H9 (cell line): ENCODE measurements around the gene CNGB1. TPM values are rescaled to one million over a fixed set of nuclear protein-coding genes. Genes with fewer than 3 reads are reported as not detected.

Experiments
- DNase-seq: peaks from one replicate; pipeline ENCODE4 v3.0.0-alpha.2; 2017
- H2AFZ ChIP-seq: one replicate; pipeline ENCODE4 v1.6.1; 2013; ENCODE audit warnings: mild to moderate bottlenecking, low read length, control low read depth, moderate library complexity
- H2AK5ac ChIP-seq: 2 replicates; pipeline ENCODE4 v1.6.1; 2013; ENCODE audit warnings: low read length, control low read depth, mixed read lengths; ENCODE audit not compliant: insufficient read length
- H2BK120ac ChIP-seq: one replicate; pipeline ENCODE4 v1.6.1; 2013; ENCODE audit warnings: low read depth, mild to moderate bottlenecking, low read length, control low read depth, inconsistent platforms; ENCODE audit not compliant: poor library complexity, severe bottlenecking
- H2BK12ac ChIP-seq: 2 replicates; pipeline ENCODE4 v1.6.1; 2013; ENCODE audit warnings: low read length, control low read depth, mixed read lengths, low read depth; ENCODE audit not compliant: insufficient read length
- H2BK15ac ChIP-seq: 2 replicates; pipeline ENCODE4 v1.6.1; 2013; ENCODE audit warnings: low read depth, low read length, control low read depth
- H2BK20ac ChIP-seq: one replicate; pipeline ENCODE4 v1.6.1; 2013; ENCODE audit warnings: low read depth, mild to moderate bottlenecking, low read length, control low read depth, inconsistent platforms; ENCODE audit not compliant: poor library complexity, severe bottlenecking
- H2BK5ac ChIP-seq: 2 replicates; pipeline ENCODE4 v1.6.1; 2013; ENCODE audit warnings: low read length, control low read depth, mixed read lengths; ENCODE audit not compliant: insufficient read length
- H3K14ac ChIP-seq: 2 replicates; pipeline ENCODE4 v1.6.1; 2013; ENCODE audit warnings: low read length, control low read depth; ENCODE audit not compliant: insufficient read depth
- H3K18ac ChIP-seq: 2 replicates; pipeline ENCODE4 v1.6.1; 2013; ENCODE audit warnings: low read depth, mild to moderate bottlenecking, mixed read lengths, low read length, control low read depth; ENCODE audit not compliant: insufficient read length
- H3K23ac ChIP-seq: 2 replicates; pipeline ENCODE4 v1.6.1; 2013; ENCODE audit warnings: low read length, control low read depth, mixed read lengths, low read depth; ENCODE audit not compliant: insufficient read length
- H3K23me2 ChIP-seq: 2 replicates; pipeline ENCODE4 v1.6.1; 2013; ENCODE audit warnings: low read depth, mild to moderate bottlenecking, mixed read lengths, low read length, control low read depth; ENCODE audit not compliant: insufficient read length, poor library complexity, severe bottlenecking
- H3K27ac ChIP-seq: 2 replicates; pipeline ENCODE4 v1.5.1; 2013; ENCODE audit warnings: low read length, control low read depth, mixed read lengths, low read depth; ENCODE audit not compliant: insufficient read length
- H3K27me3 ChIP-seq: 2 replicates; pipeline ENCODE4 v1.6.1; 2013; ENCODE audit warnings: low read length, control low read depth, inconsistent platforms; ENCODE audit not compliant: insufficient read depth
- H3K4ac ChIP-seq: 2 replicates; pipeline ENCODE4 v1.6.1; 2013; ENCODE audit warnings: low read depth, mild to moderate bottlenecking, control low read depth, inconsistent platforms, low read length, moderate library complexity
- H3K4me1 ChIP-seq: 2 replicates; pipeline ENCODE4 v1.6.1; 2013; ENCODE audit warnings: low read length, control low read depth, inconsistent platforms; ENCODE audit not compliant: insufficient read depth
- H3K4me2 ChIP-seq: 2 replicates; pipeline ENCODE4 v1.6.1; 2013; ENCODE audit warnings: low read length, control low read depth, mixed read lengths; ENCODE audit not compliant: insufficient read length, insufficient read depth
- H3K56ac ChIP-seq: 2 replicates; pipeline ENCODE4 v1.6.1; 2013; ENCODE audit warnings: low read depth, mild to moderate bottlenecking, mixed read lengths, low read length, control low read depth; ENCODE audit not compliant: insufficient read length
- H3K79me1 ChIP-seq: 2 replicates; pipeline ENCODE4 v1.6.1; 2013; ENCODE audit warnings: low read depth, mild to moderate bottlenecking, moderate library complexity, low read length, control low read depth, inconsistent platforms; ENCODE audit not compliant: insufficient read depth, poor library complexity, severe bottlenecking
- H3K79me2 ChIP-seq: 2 replicates; pipeline ENCODE4 v1.6.1; 2013; ENCODE audit warnings: low read length, control low read depth, inconsistent platforms; ENCODE audit not compliant: insufficient read depth
- H3K9ac ChIP-seq: 2 replicates; pipeline ENCODE4 v1.6.1; 2013; ENCODE audit warnings: low read length, control low read depth, mixed read lengths; ENCODE audit not compliant: insufficient read length; ENCODE audit errors: extremely low read depth
- H3K9me3 ChIP-seq: one replicate; pipeline ENCODE4 v1.6.1; 2013; ENCODE audit warnings: low read depth, low read length, inconsistent platforms; ENCODE audit not compliant: control insufficient read depth
- H3T11ph ChIP-seq: one replicate; pipeline ENCODE4 v1.6.1; 2013; ENCODE audit warnings: mild to moderate bottlenecking, low read length, control low read depth, inconsistent platforms
- H4K20me1 ChIP-seq: one replicate; pipeline ENCODE4 v1.6.1; 2013; ENCODE audit not compliant: control insufficient read depth, insufficient read length, insufficient read depth
- H4K5ac ChIP-seq: 2 replicates; pipeline ENCODE4 v1.6.1; 2013; ENCODE audit warnings: low read depth, mild to moderate bottlenecking, mixed read lengths, low read length, control low read depth; ENCODE audit not compliant: insufficient read length
- H4K8ac ChIP-seq: replicated peaks from 2 replicates; pipeline ENCODE4 v1.6.1; 2013; ENCODE audit warnings: low read length, control low read depth, mixed read lengths, low read depth; ENCODE audit not compliant: insufficient read length
- H4K91ac ChIP-seq: 2 replicates; pipeline ENCODE4 v1.6.1; 2013; ENCODE audit warnings: low read depth, mild to moderate bottlenecking, moderate library complexity, mixed read lengths, low read length, control low read depth; ENCODE audit not compliant: insufficient read length
- H3K27ac Mint-ChIP-seq, 3 experiments: 2 replicates in 2 of 3; 3 replicates in 1 of 3; pipeline ENCODE4 v1.8.0; 2020 to 2021; ENCODE audit warnings: mixed read lengths in 3 of 3, mild to moderate bottlenecking in 1 of 3, moderate library complexity in 1 of 3
- H3K27me3 Mint-ChIP-seq: 2 replicates; pipeline ENCODE4 v1.8.0; 2021; ENCODE audit warnings: low read depth, mild to moderate bottlenecking, moderate library complexity, mixed read lengths
- H3K36me3 Mint-ChIP-seq, 3 experiments: 2 replicates in 2 of 3; 3 replicates in 1 of 3; pipeline ENCODE4 v1.8.0; 2020 to 2021; ENCODE audit warnings: low read depth in 3 of 3, mixed read lengths in 3 of 3; ENCODE audit not compliant: insufficient read depth in 1 of 3
- H3K4me1 Mint-ChIP-seq, 2 experiments: 2 replicates each; pipeline ENCODE4 v1.8.0; 2020; ENCODE audit warnings: mixed read lengths in 2 of 2
- H3K4me3 Mint-ChIP-seq, 2 experiments: 2 replicates in 1 of 2; 3 replicates in 1 of 2; pipeline ENCODE4 v1.8.0; 2020 to 2021; ENCODE audit warnings: mild to moderate bottlenecking in 2 of 2, mixed read lengths in 2 of 2, moderate library complexity in 1 of 2
- H3K9me3 Mint-ChIP-seq, 2 experiments: 2 replicates in 1 of 2; 3 replicates in 1 of 2; pipeline ENCODE4 v1.8.0; 2020; ENCODE audit warnings: mild to moderate bottlenecking in 2 of 2, mixed read lengths in 2 of 2, moderate library complexity in 1 of 2
- CTCF ChIP-seq: fragments of 200-600 bp; sonication (generic); conservative IDR thresholded peaks from 3 replicates; pipeline ENCODE4 v1.8.0; 2021; ENCODE audit warnings: antibody characterized with exemption, mild to moderate bottlenecking
- WGBS: extraction: QIAGEN DNeasy Blood & Tissue Kit; methylation state at CpG from one replicate; pipeline ENCODE4 v1.1.7; 2013; ENCODE audit warnings: missing lambda C conversion rate, low lambda C conversion rate, mixed read lengths; ENCODE audit not compliant: insufficient read length; ENCODE audit errors: extremely low coverage; 5-methylcytosine and 5-hydroxymethylcytosine counted together
- total RNA-seq: library from RNA; stranded (reverse); gene quantifications from 2 replicates; pipeline ENCODE4 v1.2.1, GENCODE V29; 2021

CNGB1 gene
- total RNA-seq, 1 experiment from 2014 or later, result not detected

GRCh38 chr16:57893559-57894389 is 77.2 kb downstream of the CNGB1 start:
- no peak overlapping the region for H3K27ac ChIP-seq
- no peaks in the 10 kb centered on the region for H3K9me3 ChIP-seq
- H3K14ac ChIP-seq, result no peak overlapping the region
- no peaks in the 10 kb centered on the region for H4K20me1 ChIP-seq
- H3K27ac Mint-ChIP-seq, result peak overlapping the region in 1 of 3 experiments; percentile 79; a peak in 1 of 7 replicates
- no peak overlapping the region for H3K56ac ChIP-seq
- TF ChIP-seq CTCF, result no peak
- no peak overlapping the region for H3K4me2 ChIP-seq
- H3K4me1 Mint-ChIP-seq, result peaks cover 16 to 30% of the 10 kb centered on the region in 2 experiments
- peaks cover 4% of the 10 kb centered on the region for H3K27me3 Mint-ChIP-seq
- no peak overlapping the region for H2BK5ac ChIP-seq
- H3T11ph ChIP-seq, result no peak overlapping the region
- H3K18ac ChIP-seq, result no peak overlapping the region
- no peaks in the 10 kb centered on the region for H3K23me2 ChIP-seq
- no CpG with 5 or more reads among the region's 17 CpGs for WGBS
- no peak overlapping the region for H2AFZ ChIP-seq
- no peak overlapping the region for H3K9ac ChIP-seq
- H2BK20ac ChIP-seq, result no peak overlapping the region
- H4K5ac ChIP-seq, result no peak overlapping the region
- no peak overlapping the region for H4K91ac ChIP-seq
- no peak overlapping the region for H2BK120ac ChIP-seq
- no peaks in the 10 kb centered on the region for H3K79me1 ChIP-seq
- no peaks in the 10 kb centered on the region for H3K27me3 ChIP-seq
- no peak overlapping the region for H3K4me3 Mint-ChIP-seq
- H3K23ac ChIP-seq, result no peak overlapping the region
- DNase-seq, result no peak
- no peak overlapping the region for H3K4ac ChIP-seq
- no peaks in the 10 kb centered on the region; a peak in 1 of 7 replicates for H3K36me3 Mint-ChIP-seq
- no peak overlapping the region for H2AK5ac ChIP-seq
- H2BK12ac ChIP-seq, result no peak overlapping the region
- H3K9me3 Mint-ChIP-seq, result no peaks in the 10 kb centered on the region
- H2BK15ac ChIP-seq, result no peak overlapping the region
- no peak overlapping the region for H4K8ac ChIP-seq
- H3K4me1 ChIP-seq, result peaks cover 3% of the 10 kb centered on the region; the same call in 1 of the 2 replicates
- H3K79me2 ChIP-seq, result no peaks in the 10 kb centered on the region
